Activated CD4-positive, CD25-positive, alpha-beta regulatory T cell treated with anti-CD3 and anti-CD28 coated beads, Interleukin-2, amount 50 U/mL, for 24 hours (primary cell): ENCODE data around the gene NAALADL2.

Experiments used
- ATAC-seq, 2 donors: fragments of 150-1000 bp; cut with Tn5 transposase; one replicate each; pipeline ENCODE4 v1.10.0; 2021; ENCODE audit warnings: mild to moderate bottlenecking in 1 of 2, moderate library complexity in 1 of 2

NAALADL2 gene

DNA sequence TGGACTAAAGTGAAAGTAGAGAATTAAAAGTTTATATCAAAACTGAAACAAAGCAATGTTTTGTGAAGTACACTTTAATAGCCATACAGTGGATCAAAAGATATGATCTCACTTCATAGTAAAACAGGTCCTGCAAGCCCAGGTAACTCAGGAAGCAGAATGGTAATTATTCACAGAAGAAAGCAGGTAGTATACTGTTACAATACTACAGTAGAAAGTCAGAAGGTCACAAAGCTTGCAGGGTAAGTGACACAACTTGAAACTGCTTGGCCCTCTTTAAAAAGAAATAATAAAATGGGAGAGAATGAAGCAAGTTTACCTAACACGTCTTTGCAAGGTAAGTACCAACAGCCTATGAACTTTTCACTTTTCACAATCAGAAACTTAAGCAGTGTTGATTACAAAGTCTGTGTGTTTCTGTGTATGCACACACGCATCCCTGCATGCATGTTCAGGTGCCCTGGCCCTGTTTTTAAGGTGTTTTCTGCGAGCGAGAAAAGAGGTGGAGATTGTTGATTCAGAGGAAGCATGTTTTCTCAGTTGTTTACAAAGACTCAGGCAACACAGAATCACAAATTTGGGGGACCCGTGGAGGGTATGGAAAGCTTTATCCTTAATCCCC, at the start of gene NAALADL2:
Gene NAALADL2, plus strand, starts transcription at position 221 of the 622 bp plus-strand sequence.
- no peak for ATAC-seq

DNA sequence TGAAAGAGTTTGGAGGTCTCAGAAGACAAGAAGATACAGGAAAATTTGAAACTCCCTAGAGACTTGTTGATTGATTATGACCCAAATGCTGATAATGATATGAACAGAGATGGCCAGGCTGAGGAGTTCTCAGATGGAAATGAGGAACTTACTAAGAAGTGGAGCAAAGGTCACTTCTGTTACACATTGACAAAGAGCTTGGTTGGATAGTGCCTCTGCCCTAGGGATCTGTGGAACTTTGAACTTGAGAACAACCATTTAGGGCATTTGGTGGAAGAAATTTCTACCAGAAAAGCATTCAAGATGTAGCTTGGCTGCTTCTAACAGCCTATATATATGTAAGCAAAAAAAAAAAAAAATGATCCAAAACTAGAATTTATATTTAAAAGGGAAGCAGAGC, 48.9 kb upstream of the NAALADL2 start:
- ATAC-seq = no peak

DNA sequence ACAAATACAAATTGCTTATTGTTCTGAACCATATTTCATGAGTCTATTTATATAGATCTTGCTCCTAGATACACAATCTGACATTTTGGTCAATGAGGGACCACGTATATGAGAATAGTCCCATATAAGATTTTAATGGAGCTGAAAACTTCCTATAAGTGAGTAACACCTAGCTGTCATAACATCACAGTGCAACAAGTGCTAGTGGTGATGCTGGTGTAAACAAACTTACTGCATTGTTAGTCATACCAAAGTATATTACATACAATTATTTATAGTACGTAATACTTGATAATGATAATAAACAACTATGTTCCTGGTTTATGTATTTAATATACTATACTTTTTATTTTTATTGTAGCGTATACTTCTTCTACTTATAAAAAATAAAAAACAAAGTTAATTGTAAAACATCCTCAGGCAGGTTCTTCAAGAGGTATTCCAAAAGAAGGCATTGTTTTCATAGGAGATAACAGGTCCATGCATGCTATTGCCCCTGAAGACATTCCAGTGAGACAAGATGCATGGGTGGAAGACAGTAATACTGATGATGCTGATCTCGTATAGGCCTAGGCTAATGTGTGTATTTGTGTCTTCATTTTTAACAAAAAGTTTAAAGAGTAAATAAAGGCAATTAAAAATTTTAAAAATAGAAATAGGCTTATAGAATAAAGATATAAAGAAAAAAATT, 46.8 kb upstream of the NAALADL2 start:
- no peak for ATAC-seq

DNA sequence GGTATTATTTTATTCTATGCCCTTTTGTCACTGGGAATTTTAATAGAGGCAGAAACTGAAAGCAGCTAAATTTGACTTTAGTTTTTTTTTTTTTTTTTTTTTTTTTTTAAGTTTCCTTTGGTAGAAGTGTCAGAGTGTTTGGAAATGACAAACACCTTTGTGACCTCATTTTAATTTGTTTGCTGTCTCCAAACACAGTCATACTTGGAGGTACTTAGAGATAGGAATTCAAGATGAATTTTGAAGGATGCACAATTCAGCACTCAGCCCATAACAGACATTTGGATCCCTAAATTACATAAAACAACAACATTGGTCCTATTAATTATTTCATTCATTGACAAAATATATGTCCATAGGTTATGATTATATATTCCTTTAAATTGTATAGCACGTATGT, 43.4 kb upstream of the NAALADL2 start:
- ATAC-seq = no peak

DNA sequence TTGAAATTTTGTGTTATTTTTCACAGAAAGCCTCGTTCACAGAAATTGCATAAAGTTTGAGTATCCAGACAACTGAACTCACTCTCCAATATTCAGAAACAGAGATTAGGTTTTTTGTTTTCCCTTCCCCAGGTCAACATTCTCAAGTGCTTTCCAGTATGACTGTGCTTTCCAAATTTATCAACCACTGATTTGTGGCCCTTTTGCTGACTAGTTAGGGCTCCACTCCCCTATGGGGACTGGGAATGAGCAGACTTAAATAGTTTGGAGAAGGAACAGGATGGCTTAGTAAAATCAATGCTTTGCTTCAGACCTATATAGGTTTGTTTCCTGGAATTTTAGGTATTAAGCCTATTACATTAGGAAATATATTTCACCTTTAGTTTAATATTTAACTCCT, 38.2 kb upstream of the NAALADL2 start:
- ATAC-seq = no peak

DNA sequence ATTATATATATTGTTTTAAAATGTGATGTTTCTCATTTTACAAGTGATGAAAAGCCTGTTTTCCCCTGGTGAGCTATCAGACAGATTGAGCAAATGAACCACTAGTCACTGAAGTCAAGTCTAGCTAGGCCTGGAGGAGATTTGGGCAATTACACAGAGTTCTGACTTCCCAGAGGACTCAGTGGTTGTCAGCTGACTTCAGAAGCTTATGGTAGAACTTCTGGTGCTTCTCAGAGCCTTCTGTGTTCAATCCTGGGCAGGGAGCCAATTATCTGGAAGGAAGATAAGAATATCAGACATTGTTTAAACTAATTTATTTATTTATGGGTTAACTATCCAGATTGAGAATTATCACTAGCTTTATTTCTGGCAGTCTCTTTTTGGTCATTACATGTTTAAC, 37.7 kb upstream of the NAALADL2 start:
- no peak for ATAC-seq

DNA sequence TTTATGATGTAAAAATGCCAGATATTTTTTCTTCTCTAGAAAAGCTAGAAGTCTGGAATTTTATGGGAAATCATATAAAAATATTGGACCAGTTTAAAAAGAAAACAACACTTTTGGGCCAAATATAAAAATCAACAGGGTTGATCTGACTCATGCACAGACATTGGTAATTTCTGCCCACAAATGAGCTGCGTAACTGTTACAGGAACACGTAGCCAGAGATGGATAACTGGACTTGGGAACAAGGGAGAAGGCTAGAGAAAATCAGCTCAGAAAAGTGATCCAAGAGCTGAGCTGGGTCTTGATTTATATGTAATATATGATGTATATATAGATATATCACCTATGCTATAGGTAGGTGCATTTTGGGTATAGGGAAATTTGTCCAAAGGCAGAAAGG, 36.8 kb upstream of the NAALADL2 start:
- ATAC-seq = no peak

DNA sequence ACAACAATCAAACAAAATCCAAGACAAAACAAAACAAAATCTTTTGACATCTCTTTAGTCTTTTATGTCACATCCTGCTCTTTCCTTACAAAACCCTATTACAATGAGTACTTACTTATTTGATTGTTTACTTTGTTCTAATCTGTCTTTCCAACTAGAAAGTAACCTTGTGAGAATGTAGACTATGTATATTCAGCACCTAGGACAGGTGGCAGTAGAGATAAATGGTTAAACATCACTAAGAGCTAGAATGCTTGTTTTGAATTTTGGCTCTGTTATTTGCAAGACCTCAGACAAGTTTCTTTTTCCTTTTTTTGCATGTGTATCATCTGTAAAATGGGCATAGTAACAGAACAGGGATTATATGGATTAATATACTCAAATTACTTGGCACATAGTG, 33.1 kb upstream of the NAALADL2 start:
- ATAC-seq = no peak

DNA sequence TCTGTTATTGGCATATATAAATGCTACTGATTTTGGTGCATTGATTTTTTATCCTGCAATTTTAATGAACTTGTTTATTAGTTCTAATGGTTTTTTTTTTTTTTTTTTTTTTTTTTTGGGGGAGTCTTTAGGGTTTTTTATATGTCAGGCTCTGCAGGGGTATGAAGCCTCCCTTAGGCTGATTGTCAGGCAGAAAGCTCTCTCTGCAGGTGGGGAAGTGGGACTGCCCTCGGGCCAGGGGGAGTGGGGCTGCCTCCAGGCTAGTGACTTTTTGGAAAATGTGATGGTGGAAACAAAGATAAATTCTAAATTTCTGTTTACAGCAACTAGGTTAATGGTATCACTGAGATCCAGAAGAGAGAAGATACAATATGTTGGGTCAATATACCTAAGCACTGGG, 14.4 kb upstream of the NAALADL2 start:
- no peak for ATAC-seq

DNA sequence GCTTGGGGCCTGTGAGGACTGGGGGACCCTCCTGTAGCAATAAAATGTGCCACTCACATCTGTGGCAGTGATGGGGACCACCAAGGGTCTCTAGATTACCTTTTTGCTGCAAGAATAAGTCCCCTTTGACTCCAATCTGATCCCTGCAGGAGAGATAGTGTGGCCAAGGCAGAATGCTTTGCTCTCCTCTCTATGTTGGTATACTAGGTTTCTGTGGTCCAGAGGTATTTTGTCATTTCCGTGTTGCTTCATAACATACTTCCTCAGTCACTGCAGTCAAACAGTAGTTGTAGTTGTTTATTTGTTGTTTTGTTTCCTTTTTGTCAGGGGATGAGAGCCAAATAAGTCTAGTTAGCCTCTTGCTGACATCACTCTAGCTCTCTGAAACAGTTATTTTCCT, 13.1 kb upstream of the NAALADL2 start:
- ATAC-seq = no peak

DNA sequence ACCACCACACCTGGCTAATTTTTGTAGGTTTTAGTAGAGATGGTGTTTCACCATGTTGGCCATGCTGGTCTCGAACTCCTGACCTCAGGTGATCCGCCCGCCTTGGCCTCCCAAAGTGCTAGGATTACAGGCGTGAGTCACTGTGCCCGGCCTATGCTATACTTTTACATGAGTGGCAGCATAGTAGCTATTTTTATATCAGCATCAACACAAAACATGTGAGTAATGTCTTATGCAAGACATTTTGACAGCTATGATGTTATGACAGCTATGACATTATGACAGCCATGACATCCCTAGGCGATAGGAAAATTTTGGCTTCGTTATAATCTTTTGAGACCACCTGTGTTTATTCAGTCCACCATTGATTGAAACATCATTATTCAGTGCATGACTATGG, 4.1 kb upstream of the NAALADL2 start:
- no peak for ATAC-seq

DNA sequence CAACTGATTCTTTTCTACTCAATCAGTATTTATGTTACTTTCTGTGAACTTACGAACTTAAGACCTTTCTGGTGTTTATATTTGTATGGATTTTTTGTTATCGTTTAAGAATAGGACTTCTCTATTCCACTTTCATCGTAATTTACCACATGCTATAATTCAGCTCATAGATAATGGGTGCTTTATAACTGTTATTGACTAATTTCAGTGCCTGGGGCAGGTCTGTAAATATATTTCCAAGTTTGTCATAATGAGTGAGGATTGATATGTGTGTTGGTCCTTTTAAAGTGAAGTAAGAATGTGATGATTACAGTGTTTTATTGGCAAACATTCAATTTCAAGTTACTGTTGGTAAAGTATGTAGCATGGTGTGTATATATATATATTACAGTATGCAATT, 1.8 kb upstream of the NAALADL2 start:
- no peak for ATAC-seq

DNA sequence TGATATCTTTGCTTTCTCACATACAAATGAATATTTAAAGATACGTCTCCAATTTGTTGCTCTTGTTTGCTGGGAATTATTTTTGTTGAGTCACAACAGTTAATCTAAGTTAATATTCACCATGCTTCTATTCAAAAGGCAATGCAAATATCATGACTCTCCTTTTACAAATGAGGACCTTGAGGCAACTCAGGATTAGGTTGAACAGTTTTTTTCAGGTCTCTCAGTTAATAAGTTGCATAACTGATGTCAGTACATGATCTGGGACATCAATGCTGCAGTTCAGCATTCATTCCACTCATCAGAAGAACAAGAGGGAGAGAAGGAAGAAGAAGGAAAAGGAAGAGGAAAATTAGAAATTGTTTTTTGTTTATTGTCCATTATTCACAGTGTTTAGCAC, 781 bp upstream of the NAALADL2 start:
- ATAC-seq = no peak

DNA sequence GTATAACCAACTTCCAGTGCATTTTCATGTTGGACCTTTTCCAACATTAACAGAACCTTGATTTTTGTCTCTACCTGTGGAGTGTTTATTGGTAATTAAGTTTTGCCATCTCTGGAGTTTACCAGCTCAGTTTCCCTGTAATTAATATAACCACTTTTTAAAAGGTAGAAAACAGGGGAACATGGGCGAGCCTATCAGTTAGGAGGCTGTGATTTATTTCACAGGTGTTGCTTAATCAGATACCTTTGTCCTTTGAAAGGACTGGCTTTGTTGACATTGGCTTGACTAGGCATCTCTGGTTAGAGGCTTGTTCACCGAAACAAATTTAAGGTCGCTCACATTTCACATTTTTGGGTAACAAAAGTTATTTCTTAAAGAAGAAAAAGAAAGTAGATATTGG, 622 bp downstream of the NAALADL2 start:
- ATAC-seq = no peak

DNA sequence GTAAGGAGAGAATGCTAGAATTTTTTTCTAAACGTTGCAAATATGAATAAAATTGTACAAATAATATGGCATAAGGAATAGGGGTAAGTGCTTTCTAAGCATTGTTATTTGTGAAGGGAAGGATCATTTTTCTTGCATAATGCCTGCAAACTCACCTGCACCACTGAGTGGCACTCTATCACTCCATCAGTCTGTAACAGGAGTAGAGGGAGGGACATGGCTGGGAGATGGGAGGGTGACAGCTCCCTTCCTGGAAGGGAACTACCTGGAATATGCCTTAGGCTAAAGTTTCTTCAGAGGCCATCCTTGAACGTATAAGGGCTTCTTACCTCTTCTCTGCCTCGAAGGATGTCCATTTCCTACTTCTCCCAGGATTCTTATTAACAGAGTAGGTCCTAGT, 3.0 kb downstream of the NAALADL2 start:
- no peak for ATAC-seq

DNA sequence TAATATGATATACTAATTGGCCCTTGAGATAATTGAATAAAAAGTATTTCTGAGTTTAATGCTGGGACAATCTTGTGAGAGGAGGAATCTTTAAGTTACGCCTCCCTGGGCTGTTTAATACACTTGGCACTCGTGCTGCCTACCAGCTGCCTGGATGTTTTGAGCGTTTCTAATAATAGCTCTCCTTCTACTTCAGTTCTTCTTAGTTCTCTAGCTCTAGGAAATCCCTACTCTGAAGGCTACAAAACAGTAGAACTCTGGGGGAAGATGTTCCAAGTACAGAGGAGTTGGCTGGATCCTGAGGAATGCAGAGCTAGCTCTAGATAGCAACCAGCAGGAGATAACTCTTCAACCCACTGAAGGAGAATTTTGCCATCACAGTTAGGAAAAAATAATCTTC, 3.5 kb downstream of the NAALADL2 start:
- no peak for ATAC-seq

DNA sequence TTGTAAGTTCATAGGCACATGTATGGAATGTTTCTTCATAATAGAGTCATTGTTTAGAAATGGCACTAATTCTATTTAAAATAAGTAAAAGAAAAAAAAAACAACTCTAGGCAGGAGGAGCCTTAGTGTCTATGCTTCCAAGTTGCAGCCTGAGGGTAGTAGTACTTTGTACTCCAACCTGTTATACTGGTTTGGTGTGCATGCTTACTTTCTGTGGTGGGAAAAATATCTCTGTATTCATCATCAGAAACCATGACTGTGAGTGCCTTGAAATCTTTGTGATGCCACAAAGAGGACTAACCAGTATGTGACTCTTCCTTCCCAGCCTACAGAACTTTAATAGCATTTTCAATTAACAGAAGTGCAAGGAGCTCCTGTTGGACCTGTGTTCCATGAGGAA, 4.4 kb downstream of the NAALADL2 start:
- no peak for ATAC-seq

DNA sequence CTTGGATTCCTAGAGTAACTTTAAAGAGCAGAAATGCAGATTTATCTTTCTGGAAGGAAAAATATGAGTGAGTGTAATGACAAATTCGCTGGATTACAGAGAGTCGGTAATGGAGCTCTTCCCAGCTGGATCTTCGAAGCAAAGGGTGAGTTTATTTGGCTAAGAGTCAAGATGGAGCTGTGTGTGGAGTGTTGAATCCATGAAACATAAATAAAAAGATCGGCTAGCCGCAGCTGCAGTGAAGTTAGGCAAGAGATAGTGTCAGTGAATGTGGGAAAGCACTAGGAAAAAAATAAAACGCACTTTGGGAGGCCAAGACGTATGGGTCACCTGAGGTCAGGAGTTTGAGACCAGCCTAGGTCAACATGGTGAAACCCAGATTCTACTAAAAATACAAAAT, 10.3 kb downstream of the NAALADL2 start:
- no peak for ATAC-seq

DNA sequence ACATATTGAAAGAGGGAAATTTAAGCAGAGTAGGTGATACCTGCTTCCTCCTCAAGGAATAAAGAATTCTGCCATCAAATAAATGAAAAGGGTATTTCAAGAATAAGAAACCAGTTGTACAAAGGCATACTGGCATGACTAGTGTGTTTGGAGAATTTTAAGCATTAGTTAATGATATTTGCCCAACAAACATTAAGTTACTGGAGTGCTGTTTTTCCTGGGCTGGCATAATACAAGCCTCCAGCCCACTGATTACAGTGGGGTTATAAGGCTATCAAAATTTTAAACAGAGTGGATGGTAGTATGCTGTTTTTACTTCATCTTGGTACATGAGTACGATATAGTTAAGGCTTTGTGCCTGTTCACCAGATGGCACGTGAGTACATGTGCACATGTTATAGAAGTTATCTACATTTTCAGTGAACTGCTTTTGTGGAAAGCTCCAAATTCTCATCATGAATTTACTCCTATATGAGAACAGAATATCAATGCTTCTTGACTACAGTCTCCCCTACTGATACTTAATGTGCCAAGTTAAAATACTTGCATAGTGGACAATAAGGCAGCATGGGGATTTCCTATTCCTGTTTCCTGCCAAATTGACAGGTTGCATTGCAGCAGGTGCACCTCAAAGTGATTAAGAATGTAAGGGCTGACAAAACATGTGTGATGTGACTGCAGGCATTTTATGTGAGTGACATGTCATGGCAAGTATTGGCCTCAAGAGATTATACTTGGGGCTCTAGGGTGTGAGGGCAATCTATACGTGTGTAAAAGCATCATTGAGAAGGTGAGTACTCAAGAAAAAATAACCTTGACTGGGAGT, 14.9 kb downstream of the NAALADL2 start:
- no peak for ATAC-seq

DNA sequence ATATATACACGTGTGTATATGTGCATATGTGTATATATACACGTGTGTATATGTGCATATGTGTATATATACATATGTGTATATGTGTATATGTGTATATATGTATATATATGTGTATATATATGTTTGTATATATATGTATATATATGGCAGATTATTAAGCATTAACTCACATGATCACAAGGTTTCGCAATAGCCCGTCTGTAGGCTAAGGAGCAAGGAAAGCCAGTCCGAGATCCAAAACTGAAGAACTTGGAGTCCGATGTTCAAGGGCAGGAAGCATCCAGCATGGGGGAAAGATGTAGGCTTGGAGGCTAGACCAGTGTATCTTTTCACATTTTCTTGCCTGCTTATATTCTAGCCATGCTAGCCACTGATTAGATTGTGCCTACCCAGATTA, 23.7 kb downstream of the NAALADL2 start:
- ATAC-seq = no peak

DNA sequence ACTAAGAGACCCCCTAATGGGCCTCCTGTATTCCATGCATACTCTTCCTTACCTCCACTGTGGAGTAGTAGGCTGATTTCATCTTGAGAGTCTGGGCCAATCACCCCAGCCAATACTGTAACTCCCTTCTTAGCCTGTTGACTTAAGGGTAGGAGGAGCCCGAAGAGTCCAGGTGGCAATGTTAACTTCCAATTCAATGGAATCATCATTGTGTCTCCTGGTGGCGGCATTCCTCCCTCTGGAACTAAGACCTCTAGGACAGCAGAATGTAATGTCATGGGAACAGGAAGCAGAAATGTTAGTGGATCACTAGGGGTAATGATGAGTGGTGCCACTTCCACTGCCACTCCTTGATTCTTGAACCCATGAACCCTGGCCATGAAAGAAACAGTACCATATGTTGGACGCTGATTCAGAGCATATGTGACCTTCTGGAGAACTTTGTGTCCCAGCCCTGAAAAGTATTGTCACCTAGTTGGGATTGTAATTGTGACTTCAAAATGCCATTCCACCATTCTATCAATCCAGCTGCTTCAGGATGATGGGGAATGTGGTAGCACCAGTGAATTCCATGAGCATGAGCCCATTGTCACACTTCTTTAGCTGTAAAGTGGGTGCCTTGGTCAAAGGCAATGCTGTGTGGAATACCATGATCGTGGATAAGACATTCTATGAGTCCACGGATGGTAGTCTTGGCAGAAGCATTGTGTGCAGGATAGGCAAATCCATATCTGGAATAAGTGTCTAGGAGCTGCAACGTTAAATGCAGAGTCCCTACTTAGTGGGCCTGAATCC, 24.9 kb downstream of the NAALADL2 start:
- ATAC-seq = no peak

DNA sequence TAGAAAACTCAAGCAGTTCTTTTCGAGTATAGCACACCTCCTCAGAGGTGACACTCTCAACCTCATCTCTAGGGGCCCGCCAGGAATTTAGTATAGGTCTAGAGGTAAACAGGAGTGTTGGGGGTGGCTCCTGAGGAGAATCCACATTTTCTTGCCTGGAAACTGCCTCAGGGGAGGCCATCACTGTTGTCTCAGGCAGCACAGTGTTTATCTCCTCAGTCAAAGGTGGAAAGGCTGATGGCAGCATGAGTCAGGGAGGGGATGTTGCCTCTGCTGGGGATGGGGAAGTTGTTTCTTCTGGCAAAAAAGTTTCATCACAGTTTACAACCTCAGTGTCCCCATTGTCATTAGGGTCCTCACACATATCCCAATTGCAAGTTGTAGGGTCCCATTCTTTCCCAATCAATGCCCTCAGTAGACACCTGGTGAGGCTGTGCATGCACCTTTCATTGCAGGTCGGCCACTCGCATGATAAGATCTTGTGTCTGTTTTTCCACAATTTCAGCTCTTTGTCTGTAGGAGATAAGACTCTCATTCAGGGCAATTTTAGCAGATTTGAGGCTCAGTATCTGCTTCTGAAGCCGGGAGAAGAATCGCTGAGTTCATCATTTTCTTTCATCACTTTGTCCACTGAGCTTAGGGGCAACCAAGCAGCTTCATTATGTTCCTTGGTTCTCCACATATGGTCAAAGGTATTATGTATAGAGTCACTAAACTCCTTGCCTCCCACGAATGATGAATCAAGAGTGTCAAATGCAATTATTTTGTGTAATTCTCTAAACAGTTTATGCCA, 25.8 kb downstream of the NAALADL2 start:
- no peak for ATAC-seq
